ENCODE data around the gene VPS33A. TPM values are rescaled to one million over a fixed set of nuclear protein-coding genes. Genes with fewer than 3 reads are reported as not detected.

VPS33A gene
- total and polyA plus RNA-seq, 2 of the 13 experiments (the other 11 are each of a cell fraction or from before 2014, with no cell fraction given), result 11.0 to 43.6 TPM

DNA sequence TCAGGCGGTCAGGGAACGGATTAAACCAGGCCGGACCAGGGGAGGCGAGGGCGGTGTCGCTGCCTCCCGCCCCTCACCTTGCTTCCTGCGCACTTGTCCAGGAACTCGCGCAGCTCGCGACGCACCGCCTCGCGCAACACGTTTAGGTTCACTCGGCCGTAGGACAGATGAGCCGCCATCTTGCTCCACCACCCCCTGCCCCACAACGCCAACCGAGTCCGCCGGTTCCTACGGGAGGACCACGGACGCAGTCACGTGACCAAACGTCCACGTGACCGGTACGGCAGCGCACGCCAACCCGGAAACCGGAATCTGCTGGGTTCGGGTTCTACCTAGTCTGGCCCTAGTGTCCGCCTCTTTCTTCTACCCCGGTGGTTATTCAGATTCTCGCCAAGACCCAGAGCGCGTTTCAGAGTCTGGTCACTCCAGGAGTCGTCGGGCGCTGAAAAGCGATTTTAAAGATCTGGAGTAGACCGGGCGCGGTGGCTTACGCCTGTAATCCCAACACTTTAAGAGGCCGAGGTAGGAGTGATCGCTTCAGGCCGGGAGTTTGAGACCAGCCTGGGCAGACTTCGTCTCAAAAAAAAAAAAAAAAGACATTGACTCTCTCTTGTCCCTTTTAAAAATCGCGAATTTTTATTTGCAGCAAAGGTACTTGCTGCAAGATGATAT is at the start of gene VPS33A (continued):
- TF ChIP-seq, protein P1, sequence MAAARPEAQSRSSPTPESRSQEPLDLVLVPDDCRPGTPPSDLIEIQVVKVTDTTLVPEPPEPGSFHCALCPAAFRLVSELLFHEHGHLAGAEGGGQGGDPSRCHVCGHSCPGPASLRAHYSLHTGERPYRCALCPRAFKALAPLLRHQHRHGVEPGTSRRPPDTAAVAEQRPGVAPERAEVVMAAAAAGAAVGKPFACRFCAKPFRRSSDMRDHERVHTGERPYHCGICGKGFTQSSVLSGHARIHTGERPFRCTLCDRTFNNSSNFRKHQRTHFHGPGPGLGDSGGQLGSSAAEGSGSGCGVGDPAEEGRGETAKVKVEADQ (CRISPR knock-in tag; IDR thresholded peaks at IDR 0.05; ENCODE audit: borderline replicate concordance), result peak; percentile 97
- TF ChIP-seq HNF4A (CRISPR knock-in tag; IDR thresholded peaks at IDR 0.05) (peak; percentile 35; the same call in 1 of the 2 replicates), IRF2 (CRISPR knock-in tag; IDR thresholded peaks at IDR 0.05) (peak; percentile 92), ZNF136 (CRISPR knock-in tag; IDR thresholded peaks at IDR 0.05; ENCODE audit: low read depth) (peak; percentile 92), THAP11 (CRISPR knock-in tag; IDR thresholded peaks at IDR 0.05) (peak; percentile 93), FOXM1 (CRISPR knock-in tag; IDR thresholded peaks at IDR 0.05) (no peak), FOXP1 (IDR thresholded peaks at IDR 0.05) (no peak), FOXP1 (CRISPR knock-in tag; IDR thresholded peaks at IDR 0.05) (no peak), ZNF350 (CRISPR knock-in tag; IDR thresholded peaks at IDR 0.05; ENCODE audit: borderline replicate concordance, low read depth) (peak; percentile 97), MLX (CRISPR knock-in tag; IDR thresholded peaks at IDR 0.05) (peak; percentile 89), ZFP37 (CRISPR knock-in tag; IDR thresholded peaks at IDR 0.05; ENCODE audit: borderline replicate concordance) (no peak), POGZ (CRISPR knock-in tag; IDR thresholded peaks at IDR 0.05) (peak; percentile 96), RFX5 (IDR thresholded peaks at IDR 0.05; ENCODE audit: low read depth, low read length) (no peak), TCF12 (IDR thresholded peaks at IDR 0.05) (no peak), TCF12 (CRISPR knock-in tag; IDR thresholded peaks at IDR 0.05) (0 out of 2 replicates have a peak, but pooled peaks have one; percentile 18), ZNF790 (CRISPR knock-in tag; IDR thresholded peaks at IDR 0.05; ENCODE audit: borderline replicate concordance) (peak; percentile 89), ZSCAN30 (CRISPR knock-in tag; IDR thresholded peaks at IDR 0.05) (0 out of 2 replicates have a peak, but pooled peaks have one; percentile 24), KDM5B (CRISPR knock-in tag; IDR thresholded peaks at IDR 0.05; ENCODE audit: borderline replicate concordance) (peak; percentile 96), BRCA1 (CRISPR knock-in tag; IDR thresholded peaks at IDR 0.05) (no peak; the same call in 1 of the 2 replicates), ZNF44 (CRISPR knock-in tag; IDR thresholded peaks at IDR 0.05) (peak; percentile 97)
- TF ChIP-seq, protein P2, sequence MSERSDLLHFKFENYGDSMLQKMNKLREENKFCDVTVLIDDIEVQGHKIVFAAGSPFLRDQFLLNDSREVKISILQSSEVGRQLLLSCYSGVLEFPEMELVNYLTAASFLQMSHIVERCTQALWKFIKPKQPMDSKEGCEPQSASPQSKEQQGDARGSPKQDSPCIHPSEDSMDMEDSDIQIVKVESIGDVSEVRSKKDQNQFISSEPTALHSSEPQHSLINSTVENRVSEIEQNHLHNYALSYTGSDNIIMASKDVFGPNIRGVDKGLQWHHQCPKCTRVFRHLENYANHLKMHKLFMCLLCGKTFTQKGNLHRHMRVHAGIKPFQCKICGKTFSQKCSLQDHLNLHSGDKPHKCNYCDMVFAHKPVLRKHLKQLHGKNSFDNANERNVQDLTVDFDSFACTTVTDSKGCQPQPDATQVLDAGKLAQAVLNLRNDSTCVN (CRISPR knock-in tag; IDR thresholded peaks at IDR 0.05; ENCODE audit: borderline replicate concordance), result peak; percentile 65; the same call in 1 of the 2 replicates
- TF ChIP-seq, protein P3, sequence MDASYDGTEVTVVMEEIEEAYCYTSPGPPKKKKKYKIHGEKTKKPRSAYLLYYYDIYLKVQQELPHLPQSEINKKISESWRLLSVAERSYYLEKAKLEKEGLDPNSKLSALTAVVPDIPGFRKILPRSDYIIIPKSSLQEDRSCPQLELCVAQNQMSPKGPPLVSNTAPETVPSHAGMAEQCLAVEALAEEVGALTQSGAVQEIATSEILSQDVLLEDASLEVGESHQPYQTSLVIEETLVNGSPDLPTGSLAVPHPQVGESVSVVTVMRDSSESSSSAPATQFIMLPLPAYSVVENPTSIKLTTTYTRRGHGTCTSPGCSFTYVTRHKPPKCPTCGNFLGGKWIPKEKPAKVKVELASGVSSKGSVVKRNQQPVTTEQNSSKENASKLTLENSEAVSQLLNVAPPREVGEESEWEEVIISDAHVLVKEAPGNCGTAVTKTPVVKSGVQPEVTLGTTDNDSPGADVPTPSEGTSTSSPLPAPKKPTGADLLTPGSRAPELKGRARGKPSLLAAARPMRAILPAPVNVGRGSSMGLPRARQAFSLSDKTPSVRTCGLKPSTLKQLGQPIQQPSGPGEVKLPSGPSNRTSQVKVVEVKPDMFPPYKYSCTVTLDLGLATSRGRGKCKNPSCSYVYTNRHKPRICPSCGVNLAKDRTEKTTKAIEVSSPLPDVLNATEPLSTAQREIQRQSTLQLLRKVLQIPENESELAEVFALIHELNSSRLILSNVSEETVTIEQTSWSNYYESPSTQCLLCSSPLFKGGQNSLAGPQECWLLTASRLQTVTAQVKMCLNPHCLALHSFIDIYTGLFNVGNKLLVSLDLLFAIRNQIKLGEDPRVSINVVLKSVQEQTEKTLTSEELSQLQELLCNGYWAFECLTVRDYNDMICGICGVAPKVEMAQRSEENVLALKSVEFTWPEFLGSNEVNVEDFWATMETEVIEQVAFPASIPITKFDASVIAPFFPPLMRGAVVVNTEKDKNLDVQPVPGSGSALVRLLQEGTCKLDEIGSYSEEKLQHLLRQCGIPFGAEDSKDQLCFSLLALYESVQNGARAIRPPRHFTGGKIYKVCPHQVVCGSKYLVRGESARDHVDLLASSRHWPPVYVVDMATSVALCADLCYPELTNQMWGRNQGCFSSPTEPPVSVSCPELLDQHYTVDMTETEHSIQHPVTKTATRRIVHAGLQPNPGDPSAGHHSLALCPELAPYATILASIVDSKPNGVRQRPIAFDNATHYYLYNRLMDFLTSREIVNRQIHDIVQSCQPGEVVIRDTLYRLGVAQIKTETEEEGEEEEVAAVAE (CRISPR knock-in tag; IDR thresholded peaks at IDR 0.05; ENCODE audit: borderline replicate concordance), result 0 out of 2 replicates have a peak, but pooled peaks have one; percentile 48
- TF ChIP-seq, protein P4, sequence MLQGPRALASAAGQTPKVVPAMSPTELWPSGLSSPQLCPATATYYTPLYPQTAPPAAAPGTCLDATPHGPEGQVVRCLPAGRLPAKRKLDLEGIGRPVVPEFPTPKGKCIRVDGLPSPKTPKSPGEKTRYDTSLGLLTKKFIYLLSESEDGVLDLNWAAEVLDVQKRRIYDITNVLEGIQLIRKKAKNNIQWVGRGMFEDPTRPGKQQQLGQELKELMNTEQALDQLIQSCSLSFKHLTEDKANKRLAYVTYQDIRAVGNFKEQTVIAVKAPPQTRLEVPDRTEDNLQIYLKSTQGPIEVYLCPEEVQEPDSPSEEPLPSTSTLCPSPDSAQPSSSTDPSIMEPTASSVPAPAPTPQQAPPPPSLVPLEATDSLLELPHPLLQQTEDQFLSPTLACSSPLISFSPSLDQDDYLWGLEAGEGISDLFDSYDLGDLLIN (CRISPR knock-in tag; IDR thresholded peaks at IDR 0.05; ENCODE audit: borderline replicate concordance), result no peak

All from HepG2 (cell line).